Activated naive CD4-positive, alpha-beta T cell treated with anti-CD3 and anti-CD28 coated beads for 36 hours (primary cell): ENCODE results near the gene TRMT61A. TPM values are rescaled to one million over a fixed set of nuclear protein-coding genes. Genes with fewer than 3 reads are reported as not detected.

Experiments used
- CTCF ChIA-PET: fragments of 350-600 bp; sonication (Branson Sonifier 250); formaldehyde crosslinking; loops from one replicate; lab custom pipeline; 2021; ENCODE audit warnings: antibody characterized with exemption; lab: Charles Lee
- DNase-seq: peaks from one replicate; pipeline ENCODE4 v3.0.0-alpha.2; 2020
- H3K27ac Mint-ChIP-seq: one replicate; pipeline ENCODE4 v1.8.0; 2021; ENCODE audit warnings: mild to moderate bottlenecking, mixed read lengths
- H3K27me3 Mint-ChIP-seq: one replicate; pipeline ENCODE4 v1.8.0; 2021; ENCODE audit warnings: low read depth, mixed read lengths
- H3K36me3 Mint-ChIP-seq: one replicate; pipeline ENCODE4 v1.8.0; 2021; ENCODE audit warnings: low read depth, mixed read lengths
- H3K4me1 Mint-ChIP-seq: one replicate; pipeline ENCODE4 v1.8.0; 2021; ENCODE audit warnings: low read depth, mixed read lengths
- H3K4me3 Mint-ChIP-seq: one replicate; pipeline ENCODE4 v1.8.0; 2021; ENCODE audit warnings: mild to moderate bottlenecking, moderate library complexity, mixed read lengths
- H3K9me3 Mint-ChIP-seq: one replicate; pipeline ENCODE4 v1.8.0; 2021; ENCODE audit warnings: mixed read lengths
- intact Hi-C: fragments of 100-400 bp; cut with micrococcal nuclease; formaldehyde crosslinking; loops from one replicate; pipeline ENCODE4 v1.15.1; 2023
- total RNA-seq, 2 experiments: library from RNA; stranded (reverse); gene quantifications; one replicate each; pipeline ENCODE4 v1.2.3, GENCODE V29; 2021

Gene TRMT61A
- total RNA-seq = 1 to 10 TPM; 6.6 to 6.7 TPM

DNA sequence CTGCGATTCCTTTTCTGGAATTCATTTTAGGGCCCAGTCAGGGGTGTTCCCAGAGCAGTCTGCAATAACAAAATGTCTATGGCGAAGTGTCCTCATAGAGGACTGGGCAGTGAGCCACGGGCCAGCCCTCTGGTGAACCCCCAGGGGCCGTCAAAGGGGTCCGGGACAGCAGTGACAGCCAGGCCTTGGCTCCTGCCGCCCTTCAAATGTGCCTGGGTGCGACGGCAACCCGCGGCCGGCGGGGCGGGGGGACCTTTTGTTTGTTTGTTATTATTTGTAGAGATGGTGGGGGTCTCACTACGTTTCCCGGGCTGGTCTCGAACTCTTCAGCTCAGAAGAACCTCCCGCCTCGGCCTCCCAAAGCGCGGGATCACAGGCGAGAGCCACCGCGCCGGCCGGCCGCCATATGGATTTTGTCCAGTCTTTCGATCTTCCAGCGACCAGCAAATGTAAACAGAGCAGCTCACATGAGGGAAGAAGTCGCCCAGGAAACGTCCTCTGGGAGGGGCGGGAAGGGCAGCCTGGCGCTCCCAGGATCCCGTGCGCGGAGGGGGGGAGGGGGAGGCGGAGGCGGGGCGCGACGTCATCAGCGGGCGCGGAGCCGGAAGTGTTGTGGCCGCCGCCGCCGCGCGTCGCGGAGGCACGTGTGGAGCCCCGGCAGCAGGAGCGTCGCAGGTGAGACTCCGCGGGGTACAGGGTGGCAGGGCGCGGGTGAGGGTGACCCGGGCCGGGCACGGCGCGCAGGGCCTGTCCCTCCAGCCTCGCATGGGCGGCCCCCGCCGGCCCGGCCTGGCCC is at the start of gene TRMT61A:
Gene TRMT61A (plus strand): TSS at position 610 of the 796 bp plus-strand sequence. CDS start 783 bp downstream, outside the sequence.
- Mint-ChIP-seq H3K9me3 (no peaks in the 10 kb centered on the region), H3K4me3 (peak within 1 kb of the TSS; percentile 97), H3K4me1 (peaks cover 34% of the 10 kb centered on the region), H3K27me3 (peaks cover under 1% of the 10 kb centered on the region), H3K27ac (peak within 1 kb of the TSS; percentile 87), H3K36me3 (peaks cover 6% of the 10 kb centered on the region)
- CTCF ChIA-PET = interaction anchor here (0.7 to 2.9 kb wide), 4 partner anchors 8 to 18 kb away, joined by 3 to 13 read pairs (median 4); no protein-coding TSS in a partner anchor
- intact Hi-C loops = loop anchor here (2.0 kb wide), 1 partner anchor 34 kb away; the partner anchor contains the start of genes BAG5 and COA8
- peak; percentile 79 for DNase-seq

- Mint-ChIP-seq H3K27ac (peak overlapping the region; percentile 48), H3K4me3 (no peak overlapping the region), H3K4me1 (peaks cover 17% of the 10 kb centered on the region), H3K27me3 (no peaks in the 10 kb centered on the region), H3K36me3 (peaks cover 26% of the 10 kb centered on the region), H3K9me3 (no peaks in the 10 kb centered on the region)
- CTCF ChIA-PET = no interaction called here
- DNase-seq = no peak
- intact Hi-C loops = no loop called here
Observed at GRCh38 chr14:103480595-103480994, 48.4 kb upstream of the TRMT61A start.

- Mint-ChIP-seq H3K27ac (no peak overlapping the region), H3K36me3 (peaks cover 11% of the 10 kb centered on the region), H3K4me1 (peaks cover 17% of the 10 kb centered on the region), H3K9me3 (no peaks in the 10 kb centered on the region), H3K4me3 (no peak overlapping the region), H3K27me3 (no peaks in the 10 kb centered on the region)
- CTCF ChIA-PET = interaction anchor here (0.8 kb wide), 1 partner anchor 93 kb away, joined by 3 read pairs; no protein-coding TSS in a partner anchor
- no peak for DNase-seq
- intact Hi-C loops = no loop called here
Observed at GRCh38 chr14:103483600-103483999, 45.4 kb upstream of the TRMT61A start.

- CTCF ChIA-PET = no interaction called here
- Mint-ChIP-seq H3K36me3 (peaks cover 11% of the 10 kb centered on the region), H3K4me3 (no peak overlapping the region), H3K4me1 (peaks cover 10% of the 10 kb centered on the region), H3K27me3 (no peaks in the 10 kb centered on the region), H3K9me3 (no peaks in the 10 kb centered on the region), H3K27ac (no peak overlapping the region)
- intact Hi-C loops = no loop called here
- DNase-seq = no peak
Observed at GRCh38 chr14:103485504-103485903, 43.5 kb upstream of the TRMT61A start.

DNA sequence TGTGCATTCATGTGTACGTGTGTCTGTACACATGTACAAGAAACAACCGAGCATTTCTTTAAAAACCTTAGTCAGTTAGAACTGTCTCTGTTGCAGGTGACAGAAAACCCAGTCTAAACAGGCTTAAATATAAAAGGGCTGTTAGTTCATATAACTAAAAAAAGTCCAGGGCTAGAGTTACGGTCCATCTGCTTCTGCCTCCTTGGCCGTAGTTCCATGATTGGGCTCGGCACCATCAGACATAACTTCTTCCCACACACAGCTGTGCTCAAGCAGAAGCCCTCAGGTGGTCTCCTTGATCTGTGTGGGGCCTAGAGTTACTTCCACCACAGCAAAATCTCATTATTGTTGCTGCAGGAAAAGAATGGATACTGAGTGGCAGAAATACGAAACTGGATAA is 40.9 kb upstream of the TRMT61A start:
- CTCF ChIA-PET = no interaction called here

DNA sequence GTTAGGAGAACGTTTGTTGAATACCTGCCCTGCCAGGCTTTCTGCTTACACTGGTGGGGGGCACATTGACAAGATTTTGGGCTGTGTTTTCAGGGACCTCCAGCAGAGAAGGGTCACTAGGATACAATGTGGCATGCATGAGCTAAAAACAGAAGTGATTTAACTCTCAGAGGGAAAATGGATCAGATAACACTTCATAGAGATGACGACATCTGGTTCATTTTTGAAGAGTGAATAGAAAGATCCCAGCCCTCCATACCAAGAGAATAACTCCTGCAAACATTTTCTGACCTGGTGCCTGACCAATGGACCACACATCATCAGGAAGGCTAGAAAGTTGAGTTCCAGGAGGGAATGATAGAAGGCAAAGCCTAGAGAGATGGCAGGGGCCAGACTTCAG is 40.0 kb upstream of the TRMT61A start:
- no peaks in the 10 kb centered on the region for H3K4me1 Mint-ChIP-seq
- peaks cover 10% of the 10 kb centered on the region for H3K36me3 Mint-ChIP-seq
- no peaks in the 10 kb centered on the region for H3K9me3 Mint-ChIP-seq
- no peak for DNase-seq
- H3K4me3 Mint-ChIP-seq = no peak overlapping the region
- CTCF ChIA-PET = no interaction called here
- H3K27ac Mint-ChIP-seq = no peak overlapping the region
- intact Hi-C loops = no loop called here
- H3K27me3 Mint-ChIP-seq = no peaks in the 10 kb centered on the region

More for the DNA sequence above, 40.9 kb upstream of the TRMT61A start:
- H3K4me3 Mint-ChIP-seq = no peak overlapping the region
- peaks cover 10% of the 10 kb centered on the region for H3K36me3 Mint-ChIP-seq
- no peak for DNase-seq
- intact Hi-C loops = no loop called here
- H3K27ac Mint-ChIP-seq = no peak overlapping the region
- no peaks in the 10 kb centered on the region for H3K27me3 Mint-ChIP-seq
- no peaks in the 10 kb centered on the region for H3K4me1 Mint-ChIP-seq
- H3K9me3 Mint-ChIP-seq = no peaks in the 10 kb centered on the region

GRCh38 chr14:103489621-103490020 is 39.4 kb upstream of the TRMT61A start:
- CTCF ChIA-PET = no interaction called here

DNA sequence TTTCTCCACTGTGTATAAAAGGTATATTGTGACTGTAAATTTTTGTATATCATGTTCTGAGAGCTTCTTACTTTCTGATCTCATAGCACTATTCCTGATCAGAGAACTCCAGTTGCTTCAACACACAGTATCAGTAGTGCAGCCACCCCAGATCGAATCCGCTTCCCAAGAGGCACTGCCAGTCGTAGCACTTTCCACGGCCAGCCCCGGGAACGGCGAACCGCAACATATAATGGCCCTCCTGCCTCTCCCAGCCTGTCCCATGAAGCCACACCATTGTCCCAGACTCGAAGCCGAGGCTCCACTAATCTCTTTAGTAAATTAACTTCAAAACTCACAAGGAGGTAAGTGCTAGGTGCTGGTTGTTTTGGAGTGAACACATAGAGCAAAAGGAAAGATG is 37.3 kb upstream of the TRMT61A start:
- intact Hi-C loops = no loop called here
- Mint-ChIP-seq H3K9me3 (no peaks in the 10 kb centered on the region), H3K4me3 (no peak overlapping the region), H3K4me1 (no peaks in the 10 kb centered on the region), H3K36me3 (peaks cover 14% of the 10 kb centered on the region), H3K27me3 (no peaks in the 10 kb centered on the region), H3K27ac (no peak overlapping the region)
- CTCF ChIA-PET = no interaction called here
- no peak for DNase-seq

More at GRCh38 chr14:103489621-103490020, 39.4 kb upstream of the TRMT61A start:
- Mint-ChIP-seq H3K27me3 (no peaks in the 10 kb centered on the region), H3K27ac (no peak overlapping the region), H3K4me1 (no peaks in the 10 kb centered on the region), H3K4me3 (no peak overlapping the region), H3K9me3 (no peaks in the 10 kb centered on the region), H3K36me3 (peaks cover 10% of the 10 kb centered on the region)
- intact Hi-C loops = no loop called here
- no peak for DNase-seq

DNA sequence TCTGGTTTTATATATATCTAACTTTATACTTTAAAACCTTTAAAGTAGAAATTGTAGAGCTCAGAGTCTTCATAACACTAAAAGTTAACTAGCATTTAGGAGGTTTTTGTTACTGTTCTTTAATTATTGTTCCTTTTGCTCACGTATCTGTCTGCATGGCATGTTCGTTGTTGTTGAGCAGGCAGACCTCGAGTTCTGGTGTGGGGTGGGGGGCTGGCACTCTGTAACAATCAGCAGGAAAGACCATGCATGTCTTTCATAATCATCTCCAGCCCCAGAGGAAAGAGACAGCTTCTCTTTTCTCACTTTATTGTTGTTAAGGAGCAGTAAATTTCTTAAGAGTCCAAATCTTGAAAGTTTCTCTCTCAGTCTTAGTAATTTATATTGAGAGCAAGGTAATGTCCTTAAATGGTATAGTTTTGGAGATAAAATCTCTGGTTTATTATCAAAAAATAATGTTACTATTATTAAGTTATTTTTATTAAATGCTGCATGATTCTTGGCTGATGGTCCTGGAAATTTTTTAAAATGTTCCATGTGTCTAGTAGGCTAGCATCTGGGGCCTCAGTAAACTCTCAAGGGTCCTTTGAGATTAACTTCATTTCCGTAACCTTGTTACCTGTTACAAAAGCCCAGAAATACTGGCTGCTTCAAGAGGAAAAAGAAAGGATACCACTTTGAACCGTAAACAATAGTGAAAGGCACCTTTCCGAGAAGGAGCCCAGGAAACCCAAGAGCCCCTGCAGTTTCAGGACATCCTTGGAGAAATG is 36.7 kb upstream of the TRMT61A start:
- Mint-ChIP-seq H3K27ac (no peak overlapping the region), H3K36me3 (peaks cover 14% of the 10 kb centered on the region), H3K4me3 (no peak overlapping the region), H3K9me3 (no peaks in the 10 kb centered on the region), H3K4me1 (no peaks in the 10 kb centered on the region), H3K27me3 (no peaks in the 10 kb centered on the region)
- CTCF ChIA-PET = no interaction called here
- intact Hi-C loops = no loop called here
- no peak for DNase-seq

GRCh38 chr14:103495854-103496253 is 33.1 kb upstream of the TRMT61A start:
- H3K27ac Mint-ChIP-seq = no peak overlapping the region
- H3K27me3 Mint-ChIP-seq = no peaks in the 10 kb centered on the region
- DNase-seq = no peak
- peaks cover 20% of the 10 kb centered on the region for H3K36me3 Mint-ChIP-seq
- no peaks in the 10 kb centered on the region for H3K9me3 Mint-ChIP-seq
- intact Hi-C loops = no loop called here
- no peak overlapping the region for H3K4me3 Mint-ChIP-seq
- CTCF ChIA-PET = interaction anchor here (1.5 kb wide), 1 partner anchor 23 kb away, joined by 4 read pairs; no protein-coding TSS in a partner anchor
- H3K4me1 Mint-ChIP-seq = peaks cover 7% of the 10 kb centered on the region

GRCh38 chr14:103496776-103497175 is 32.2 kb upstream of the TRMT61A start:
- Mint-ChIP-seq H3K9me3 (no peaks in the 10 kb centered on the region), H3K27me3 (no peaks in the 10 kb centered on the region), H3K4me1 (peaks cover 7% of the 10 kb centered on the region), H3K4me3 (no peak overlapping the region), H3K36me3 (peaks cover 22% of the 10 kb centered on the region), H3K27ac (no peak overlapping the region)
- no peak for DNase-seq
- intact Hi-C loops = no loop called here
- CTCF ChIA-PET = interaction anchor here (0.6 to 1.5 kb wide), 2 partner anchors 22 to 168 kb away, joined by 3 to 4 read pairs; no protein-coding TSS in a partner anchor

GRCh38 chr14:103499709-103500108 is 29.3 kb upstream of the TRMT61A start:
- no peak for DNase-seq
- CTCF ChIA-PET = interaction anchor here (0.8 to 1.6 kb wide), 8 partner anchors 10 to 178 kb away, joined by 3 to 6 read pairs (median 3); no protein-coding TSS in a partner anchor
- H3K27me3 Mint-ChIP-seq = no peaks in the 10 kb centered on the region
- H3K9me3 Mint-ChIP-seq = no peaks in the 10 kb centered on the region
- H3K4me1 Mint-ChIP-seq = peaks cover 7% of the 10 kb centered on the region
- H3K27ac Mint-ChIP-seq = peak overlapping the region; percentile 60
- H3K4me3 Mint-ChIP-seq = no peak overlapping the region
- intact Hi-C loops = loop anchor here (5.0 kb wide), 1 partner anchor 48 kb away; no protein-coding TSS in a partner anchor
- peaks cover 34% of the 10 kb centered on the region for H3K36me3 Mint-ChIP-seq
